ENCODE results near the gene DISC1.

Gene DISC1

GRCh38 chr1:231734417-231734816, 107.8 kb downstream of the DISC1 start:
- no peak for DNase-seq (ENCODE audit: low spot score)

GRCh38 chr1:231735411-231735810, 108.8 kb downstream of the DISC1 start:
- DNase-seq (ENCODE audit: low spot score): no peak

GRCh38 chr1:231735941-231736340, 109.4 kb downstream of the DISC1 start:
- no peak for DNase-seq (ENCODE audit: low spot score)

- DNase-seq (ENCODE audit: low spot score): no peak
Measured at GRCh38 chr1:231736464-231736863, 109.9 kb downstream of the DISC1 start.

GRCh38 chr1:231738554-231738953, 112.0 kb downstream of the DISC1 start:
- no peak for DNase-seq (ENCODE audit: low spot score)

- no peak for DNase-seq (ENCODE audit: low spot score)
Measured at GRCh38 chr1:231743966-231744365, 117.4 kb downstream of the DISC1 start.

- DNase-seq (ENCODE audit: low spot score): no peak
Measured at GRCh38 chr1:231748760-231749415, 122.3 kb downstream of the DISC1 start.

- no peak for DNase-seq (ENCODE audit: low spot score)
Measured at GRCh38 chr1:231750296-231750695, 123.7 kb downstream of the DISC1 start.

- no peak for DNase-seq (ENCODE audit: low spot score)
Measured at GRCh38 chr1:231750818-231751362, 124.3 kb downstream of the DISC1 start.

- no peak for DNase-seq (ENCODE audit: low spot score)
Measured at GRCh38 chr1:231751415-231751814, 124.8 kb downstream of the DISC1 start.

GRCh38 chr1:231753313-231753712, 126.7 kb downstream of the DISC1 start:
- DNase-seq (ENCODE audit: low spot score): no peak

GRCh38 chr1:231757101-231757404, 130.5 kb downstream of the DISC1 start:
- no peak for DNase-seq (ENCODE audit: low spot score)

GRCh38 chr1:231757759-231758158, 131.2 kb downstream of the DISC1 start:
- no peak for DNase-seq (ENCODE audit: low spot score)

GRCh38 chr1:231761252-231761651, 134.7 kb downstream of the DISC1 start:
- DNase-seq (ENCODE audit: low spot score): no peak

GRCh38 chr1:231761747-231762541, 135.4 kb downstream of the DISC1 start:
- no peak for DNase-seq (ENCODE audit: low spot score)

- DNase-seq (ENCODE audit: low spot score): no peak
Measured at GRCh38 chr1:231763456-231763855, 136.9 kb downstream of the DISC1 start.

- DNase-seq (ENCODE audit: low spot score): peak; percentile 5
Measured at GRCh38 chr1:231765825-231766224, 139.2 kb downstream of the DISC1 start.

- DNase-seq (ENCODE audit: low spot score): no peak
Measured at GRCh38 chr1:231767471-231767870, 140.9 kb downstream of the DISC1 start.

- no peak for DNase-seq (ENCODE audit: low spot score)
Measured at GRCh38 chr1:231768416-231768815, 141.8 kb downstream of the DISC1 start.

- no peak for DNase-seq (ENCODE audit: low spot score)
Measured at GRCh38 chr1:231770506-231771175, 144.1 kb downstream of the DISC1 start.

- no peak for DNase-seq (ENCODE audit: low spot score)
Measured at GRCh38 chr1:231774719-231775335, 148.2 kb downstream of the DISC1 start.

GRCh38 chr1:231776010-231776756, 149.6 kb downstream of the DISC1 start:
- DNase-seq (ENCODE audit: low spot score): no peak
